DLD1 (cell line): ENCODE data around the gene PPP1R15A.
"Not testable (repeated sequence)": the region's sequence is repeated elsewhere in the genome, so short reads cannot be mapped to it uniquely, and the experiment has no call there.

Experiments used
- in situ Hi-C: cut with HindIII; loops from 2 replicates; pipeline ENCODE4 v1.10.0; 2017; ENCODE audit warnings: low sequenced_read_pairs

PPP1R15A gene

DNA sequence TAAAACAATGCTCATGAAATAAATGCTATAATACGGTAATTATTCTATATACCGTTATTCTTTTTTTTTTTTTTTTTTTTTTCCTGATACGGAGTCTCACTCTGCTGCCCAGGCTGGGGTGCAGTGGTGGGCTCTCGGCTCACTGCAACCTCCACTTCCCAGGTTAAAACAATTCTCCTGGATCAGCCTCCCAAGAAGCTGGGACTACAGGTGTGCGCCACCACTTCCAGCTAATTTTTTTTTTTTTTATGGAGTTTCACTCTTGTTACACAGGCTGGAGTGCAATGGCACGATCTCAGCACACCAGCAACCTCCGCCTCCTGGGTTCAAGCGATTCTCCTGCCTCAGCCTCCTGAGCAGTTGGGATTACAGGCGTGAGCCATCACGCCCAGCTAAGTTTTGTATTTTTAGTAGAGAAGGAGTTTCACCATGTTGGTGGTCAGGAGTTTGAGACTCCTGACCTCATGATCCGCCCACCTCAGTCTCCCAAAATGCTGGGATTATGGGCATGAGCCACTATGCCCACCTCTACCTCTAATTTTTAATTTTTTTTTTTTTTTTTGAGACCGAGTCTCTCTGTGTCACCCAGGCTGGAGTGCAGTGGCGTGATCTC lies 6.9 kb downstream of the PPP1R15A start:
- in situ Hi-C loops: no loop called here

DNA sequence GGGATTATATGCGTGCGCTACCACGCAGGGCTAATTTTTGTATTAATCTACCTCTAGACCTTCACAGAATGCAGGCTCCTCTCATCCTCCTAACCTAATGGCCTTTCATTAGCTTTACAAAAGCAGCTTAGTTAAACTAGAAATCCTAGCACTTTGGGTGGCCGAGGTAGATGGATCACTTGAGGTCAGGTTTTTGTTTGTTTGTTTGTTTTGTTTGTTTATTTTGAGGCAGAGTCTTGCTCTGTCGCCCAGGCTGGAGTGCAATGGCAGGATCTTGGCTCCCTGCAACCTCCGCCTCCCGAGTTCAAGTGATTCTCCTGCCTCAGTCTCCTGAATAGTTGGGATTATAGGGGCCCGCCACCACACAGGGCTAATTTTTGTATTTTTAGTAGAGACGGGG lies 7.5 kb downstream of the PPP1R15A start:
- in situ Hi-C loops: not testable (repeated sequence)

DNA sequence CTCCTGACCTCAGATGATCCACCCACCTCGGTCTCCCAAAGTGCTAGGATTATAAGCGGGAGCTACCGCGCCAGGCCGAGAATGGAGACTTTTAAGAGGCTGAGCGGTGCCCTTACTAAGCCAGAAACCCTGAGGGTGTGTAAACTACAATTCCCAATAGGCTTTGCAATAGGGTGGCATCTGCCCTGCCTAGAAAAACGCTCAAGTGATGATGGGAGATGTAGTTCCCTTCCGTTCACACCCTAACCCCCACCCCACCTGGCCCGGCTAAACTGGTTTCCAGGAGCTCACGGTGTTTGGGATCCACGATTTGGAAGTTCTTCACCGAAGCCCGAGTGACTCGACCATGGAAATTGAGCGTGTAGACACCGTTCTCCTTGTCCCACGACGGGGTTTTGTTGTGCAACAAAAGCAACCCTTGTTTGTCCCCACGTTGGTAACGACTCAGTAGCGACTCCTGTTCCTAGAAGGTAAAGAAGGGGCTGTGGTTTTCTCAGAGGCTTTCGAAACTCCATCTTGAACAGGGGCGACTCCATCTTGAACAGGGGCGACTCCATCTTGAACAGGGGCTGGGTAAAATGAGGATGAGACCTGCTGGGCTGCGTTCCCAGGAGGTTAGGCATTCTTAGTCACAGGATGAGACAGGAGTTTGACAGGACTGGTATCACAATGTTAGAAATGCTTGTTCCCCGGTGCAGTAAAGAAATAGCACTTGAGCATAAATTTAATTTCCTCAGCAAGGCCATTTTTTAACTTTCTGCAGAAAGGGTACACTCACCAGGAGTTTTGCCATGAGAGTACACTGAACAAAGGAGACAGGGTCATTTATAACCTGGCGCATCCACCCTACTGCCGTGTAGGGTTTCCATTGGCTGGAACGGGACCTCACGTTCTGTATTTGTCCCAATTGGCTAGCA lies 9.8 kb downstream of the PPP1R15A start:
- in situ Hi-C loops: no loop called here

DNA sequence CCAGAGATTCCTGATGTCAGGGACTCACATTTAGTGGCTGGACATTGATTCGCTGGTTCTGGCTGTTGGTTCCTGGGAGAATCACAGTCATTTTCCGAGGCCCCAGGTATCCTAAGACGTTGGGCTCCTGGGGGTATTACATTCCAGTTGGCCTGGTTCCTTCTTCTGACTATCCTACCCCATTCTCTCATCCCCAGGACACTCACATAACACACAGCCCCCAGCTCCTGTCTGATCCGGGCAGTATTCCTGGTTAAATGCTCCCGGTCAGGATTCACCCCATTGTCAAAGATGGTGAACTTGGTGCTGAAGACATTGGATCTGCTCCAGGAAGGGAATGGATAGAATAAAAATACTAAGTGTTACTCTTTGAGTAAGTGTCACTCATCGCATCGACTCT lies 11.5 kb downstream of the PPP1R15A start:
- in situ Hi-C loops: no loop called here

DNA sequence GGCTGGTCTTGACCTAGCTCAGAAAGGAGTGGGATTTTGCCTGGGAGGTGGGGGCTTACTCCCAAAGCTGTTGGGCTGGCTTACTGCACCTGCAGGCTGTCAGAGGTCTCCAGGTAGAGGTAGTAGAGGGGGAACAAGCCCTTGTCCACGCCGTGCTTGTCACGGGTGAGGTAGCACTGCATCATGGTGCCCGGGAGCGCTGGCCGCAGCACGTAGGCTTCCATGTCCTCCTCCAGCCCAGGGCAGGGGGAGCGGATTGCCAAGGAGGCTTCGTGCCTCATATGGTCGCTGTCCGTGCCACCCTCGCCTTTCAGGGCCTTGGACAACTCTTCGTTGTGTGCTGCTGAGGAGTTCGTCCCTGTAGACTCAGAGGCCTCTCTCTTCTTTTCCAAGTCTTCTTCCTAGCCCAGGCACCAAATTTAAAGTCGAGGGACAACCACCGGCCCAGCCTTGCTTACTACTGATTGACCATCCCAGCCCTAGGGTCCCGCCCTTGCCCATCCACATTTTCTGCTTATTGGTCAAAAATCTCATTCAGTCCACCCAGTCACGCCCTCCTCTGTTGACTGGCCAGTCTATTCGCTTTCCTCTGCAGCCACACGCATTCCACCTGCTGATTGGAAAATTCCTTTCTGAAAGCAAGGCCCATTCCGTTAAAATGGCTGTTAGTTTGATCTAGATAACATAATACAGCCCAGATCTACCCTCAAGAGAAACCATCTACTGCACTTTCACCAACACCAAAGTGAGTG lies 15.8 kb downstream of the PPP1R15A start:
- in situ Hi-C loops: no loop called here

DNA sequence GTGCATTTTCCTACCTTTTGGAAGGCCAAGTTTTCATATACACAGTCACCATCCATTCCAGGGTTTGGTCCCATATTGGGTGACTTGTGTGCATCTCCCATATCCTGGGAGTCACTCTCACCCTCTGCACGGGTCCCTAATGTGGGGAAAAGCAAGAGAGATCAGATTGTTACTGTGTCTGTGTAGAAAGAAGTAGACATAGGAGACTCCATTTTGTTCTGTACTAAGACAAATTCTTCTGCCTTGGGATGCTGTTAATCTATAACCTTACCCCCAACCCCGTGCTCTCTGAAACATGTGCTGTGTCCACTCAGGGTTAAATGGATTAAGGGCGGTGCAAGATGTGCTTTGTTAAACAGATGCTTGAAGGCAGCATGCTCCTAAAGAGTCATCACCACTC lies 17.3 kb downstream of the PPP1R15A start:
- in situ Hi-C loops: not testable (repeated sequence)

DNA sequence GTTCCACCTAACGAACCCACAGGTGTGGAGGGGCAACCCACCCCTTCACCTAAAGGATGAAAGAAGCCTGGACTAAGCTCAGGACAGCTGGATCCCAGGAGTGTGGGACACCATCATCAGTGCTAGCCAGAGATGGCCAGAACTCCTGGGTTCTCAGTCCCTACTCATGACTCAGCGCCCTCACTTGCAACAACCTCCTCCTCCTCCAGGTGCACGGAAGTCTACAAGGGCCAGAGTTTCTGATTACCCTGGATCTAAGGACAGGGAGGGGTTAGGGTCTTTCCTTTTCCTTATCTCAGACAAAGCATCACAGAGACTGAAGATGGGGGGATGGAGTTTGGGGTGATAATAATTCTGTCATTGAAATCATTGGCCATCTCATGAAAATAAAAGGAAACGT lies 18.3 kb downstream of the PPP1R15A start:
- in situ Hi-C loops: no loop called here

DNA sequence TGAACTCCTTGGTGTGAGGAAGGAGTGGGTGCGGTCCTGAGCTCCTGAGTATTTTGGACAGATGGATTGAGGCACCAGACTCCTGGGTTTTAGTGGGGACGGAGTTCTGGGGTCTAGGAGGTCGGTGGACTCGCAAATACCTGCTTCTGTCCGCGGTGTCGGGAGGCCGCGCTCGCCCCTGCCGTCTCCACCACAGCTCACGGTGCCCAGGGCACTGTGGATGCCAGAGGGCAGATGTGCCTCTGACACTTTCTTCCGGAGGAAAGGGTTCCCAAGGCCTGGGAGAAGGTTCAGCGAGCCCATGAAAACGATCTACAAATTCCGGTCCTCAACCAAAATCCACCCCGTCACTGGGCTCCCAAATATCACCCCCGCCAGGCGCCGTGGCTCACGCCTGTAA lies 23.0 kb downstream of the PPP1R15A start:
- in situ Hi-C loops: no loop called here

DNA sequence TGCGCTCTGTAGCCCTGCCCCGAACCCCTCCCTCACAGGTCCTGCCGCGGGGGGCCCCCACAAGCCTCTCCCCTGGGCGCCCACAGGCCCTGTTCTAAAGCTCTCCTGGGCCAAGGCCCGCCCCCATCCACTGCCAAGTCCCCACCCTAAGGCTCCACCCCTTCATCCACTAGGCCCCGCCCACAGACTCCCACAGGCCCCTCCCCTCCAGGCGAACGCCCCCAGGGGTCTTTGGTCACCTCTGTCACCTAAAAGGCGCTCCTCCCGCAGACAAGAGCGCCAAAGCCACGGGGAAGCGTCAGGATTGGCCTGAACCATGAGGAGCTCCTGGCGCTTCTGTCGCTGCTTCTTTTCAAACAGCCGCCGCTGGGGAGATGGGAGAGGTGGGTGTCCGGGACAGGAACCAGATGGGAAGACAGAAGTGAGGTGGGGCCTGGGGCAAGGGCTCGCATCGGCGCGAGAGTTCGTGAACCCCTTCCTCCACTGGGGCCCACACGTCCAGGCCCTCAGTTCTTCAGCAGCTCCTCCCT lies 24.0 kb downstream of the PPP1R15A start:
- in situ Hi-C loops: no loop called here

DNA sequence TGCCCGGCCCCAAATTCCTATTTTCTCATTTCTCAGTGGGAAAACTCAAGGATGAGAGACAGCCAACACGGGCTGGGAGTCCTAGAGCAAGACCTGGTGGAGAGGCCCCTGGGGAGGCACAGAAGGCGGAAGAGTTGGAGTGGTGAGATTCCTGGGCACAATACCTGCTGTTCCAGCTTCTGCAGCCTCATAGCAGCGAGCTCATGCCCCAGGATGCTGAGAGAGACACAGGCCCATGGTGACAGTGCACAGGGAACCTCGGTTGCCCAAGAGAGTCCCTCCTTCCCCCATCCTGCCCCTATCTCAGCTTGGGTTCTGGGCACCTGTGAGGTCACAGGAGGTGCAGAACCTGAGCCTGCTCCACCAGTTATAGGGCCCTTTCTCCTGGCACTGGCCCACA lies 25.0 kb downstream of the PPP1R15A start:
- in situ Hi-C loops: no loop called here

DNA sequence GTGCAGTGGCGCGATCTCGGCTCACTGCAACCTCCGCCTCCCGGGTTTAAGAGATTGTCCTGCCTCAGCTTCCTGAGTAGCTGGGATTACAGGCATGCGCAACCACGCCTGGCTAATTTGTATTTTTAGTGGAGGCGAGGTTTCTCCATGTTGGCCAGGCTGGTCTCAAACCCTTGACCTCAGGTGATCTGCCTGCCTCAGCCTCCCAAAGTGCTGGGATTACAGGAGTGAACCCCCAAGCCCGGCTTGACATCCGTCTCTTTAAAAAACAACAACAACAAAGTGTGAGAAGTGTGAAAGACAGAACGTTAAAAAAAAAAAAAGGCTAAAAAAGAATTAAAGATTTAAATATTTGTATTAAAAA lies 27.1 kb downstream of the PPP1R15A start:
- in situ Hi-C loops: not testable (repeated sequence)

DNA sequence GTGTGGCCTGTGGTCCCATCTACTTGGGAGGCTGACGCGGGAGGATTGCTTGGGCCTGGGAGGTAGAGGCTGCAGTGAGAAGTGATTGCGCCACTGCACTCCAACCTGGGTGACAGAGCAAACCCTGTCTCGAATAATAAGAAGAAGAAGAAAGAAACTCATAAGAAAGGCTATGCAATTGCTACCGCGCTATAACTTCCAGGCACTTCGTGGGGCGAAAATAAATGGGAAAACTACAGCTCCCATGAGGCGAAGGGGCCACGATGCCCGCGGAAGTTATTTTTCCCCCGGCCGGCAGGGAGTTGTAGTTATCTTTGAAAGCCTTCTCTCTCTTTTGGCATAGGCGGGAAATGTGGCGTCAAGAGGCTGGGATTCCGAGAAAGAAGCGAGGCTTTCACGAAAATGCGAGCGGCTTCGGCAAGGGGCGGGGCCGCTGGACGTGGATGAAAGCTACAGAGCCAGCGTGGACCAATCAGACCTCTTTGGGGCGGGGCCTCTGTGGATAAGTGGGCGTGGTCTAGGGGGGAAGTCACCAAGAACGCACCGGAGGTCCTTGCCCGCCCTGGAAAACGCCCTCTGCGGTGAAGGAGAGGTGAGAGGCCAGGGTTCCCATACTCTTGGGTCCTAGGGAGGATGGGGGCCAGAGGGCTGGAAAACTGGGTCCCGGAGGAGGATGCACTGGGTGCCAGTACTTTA lies 27.7 kb downstream of the PPP1R15A start, which contains the start of gene NUCB1:
Gene NUCB1, plus strand, starts transcription at position 532 of the 696 bp plus-strand sequence. CDS start 485 bp downstream, outside the sequence.
- in situ Hi-C loops: no loop called here

DNA sequence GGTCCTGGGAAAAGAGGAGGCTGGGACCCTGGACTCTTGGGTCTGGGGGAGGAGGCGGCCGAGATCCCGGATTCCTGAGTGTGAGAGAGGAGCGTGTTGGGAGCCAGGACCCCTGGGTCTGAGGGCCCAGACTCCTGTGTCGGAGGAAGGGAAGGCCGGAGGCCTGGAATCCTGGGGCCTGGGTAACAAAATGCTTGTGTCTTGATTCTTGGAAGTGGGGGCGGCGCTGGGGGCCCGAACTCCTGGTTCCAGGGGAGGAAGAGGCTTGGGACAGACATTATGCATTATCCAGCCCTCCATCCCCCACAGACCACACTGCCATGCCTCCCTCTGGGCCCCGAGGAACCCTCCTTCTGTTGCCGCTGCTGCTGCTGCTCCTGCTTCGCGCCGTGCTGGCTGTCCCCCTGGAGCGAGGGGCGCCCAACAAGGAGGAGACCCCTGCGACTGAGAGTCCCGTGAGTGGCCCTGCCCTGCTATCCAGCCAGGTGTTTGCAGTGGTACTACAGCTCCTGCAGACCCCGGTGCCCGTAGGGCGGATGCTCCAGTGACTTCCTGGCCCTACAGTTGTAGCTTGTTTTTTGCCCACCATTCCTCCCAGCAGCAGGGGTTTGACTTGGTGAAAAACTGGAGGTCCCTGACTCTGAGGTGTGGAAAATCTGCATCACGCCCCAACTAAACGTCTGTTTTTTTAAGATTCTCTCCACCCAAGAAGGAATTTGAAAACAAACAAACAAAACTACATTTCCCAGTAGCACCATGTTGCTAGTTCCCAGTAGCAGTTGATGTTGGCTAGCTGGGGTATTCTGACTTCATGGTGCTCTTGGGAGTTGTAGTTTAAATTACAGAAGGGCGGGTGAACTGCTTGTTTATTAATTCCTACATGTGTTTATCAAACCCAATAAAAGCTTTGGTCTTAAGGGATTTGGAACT lies 28.5 kb downstream of the PPP1R15A start:
- in situ Hi-C loops: no loop called here

DNA sequence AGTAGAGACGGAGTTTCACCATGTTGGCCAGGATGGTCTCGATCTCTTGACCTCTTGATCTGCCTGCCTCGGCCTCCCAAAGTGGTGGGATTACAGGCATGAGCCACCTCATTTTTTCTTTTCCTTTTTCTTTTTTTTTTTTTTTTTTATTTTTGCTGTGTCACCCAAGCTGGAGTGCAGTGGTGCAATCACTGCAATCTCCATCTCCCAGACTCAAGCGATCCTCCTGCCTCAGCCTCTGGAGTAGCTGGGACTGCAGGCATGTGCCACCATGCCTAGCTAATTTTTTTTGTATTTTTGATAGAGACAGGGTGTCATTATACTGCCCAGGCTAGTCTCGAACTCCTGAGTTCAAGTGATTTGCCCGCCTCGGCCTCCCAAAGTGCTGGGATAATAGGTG lies 30.1 kb downstream of the PPP1R15A start:
- in situ Hi-C loops: not testable (repeated sequence)

DNA sequence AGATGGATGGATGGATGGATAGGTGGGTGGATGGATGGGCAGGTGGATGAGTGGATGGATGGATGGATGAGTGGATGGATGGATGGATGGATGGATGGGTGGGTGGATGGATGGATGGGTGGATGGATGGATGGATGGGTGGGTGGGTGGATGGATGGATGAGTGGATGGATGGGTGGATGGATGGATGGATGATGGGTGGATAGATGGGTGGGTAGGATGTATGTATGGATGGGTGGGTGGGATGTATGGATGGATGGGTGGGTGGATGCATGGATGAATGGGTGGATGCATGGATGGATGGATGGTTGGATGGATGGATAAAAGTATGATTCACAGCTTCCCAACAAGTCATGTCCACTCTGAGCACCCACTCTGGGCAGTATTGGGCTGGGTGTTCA lies 31.6 kb downstream of the PPP1R15A start:
- in situ Hi-C loops: not testable (repeated sequence)

DNA sequence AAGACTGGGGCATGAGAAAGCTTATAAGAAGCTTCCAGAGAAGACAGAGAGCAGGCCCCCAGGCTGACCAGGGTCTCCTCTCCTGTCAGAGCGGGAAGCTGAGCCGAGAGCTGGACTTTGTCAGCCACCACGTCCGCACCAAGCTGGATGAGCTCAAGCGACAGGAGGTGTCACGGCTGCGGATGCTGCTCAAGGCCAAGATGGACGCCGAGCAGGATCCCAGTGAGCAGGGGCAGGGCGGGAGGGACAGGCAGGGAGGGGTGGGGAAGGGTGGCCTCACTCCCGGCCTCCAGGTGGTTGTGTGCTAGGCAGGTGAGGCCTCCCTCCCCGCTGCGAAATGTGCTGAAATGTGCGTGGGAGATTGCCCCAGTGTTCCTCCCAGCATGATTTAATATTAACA lies 33.4 kb downstream of the PPP1R15A start:
- in situ Hi-C loops: no loop called here

DNA sequence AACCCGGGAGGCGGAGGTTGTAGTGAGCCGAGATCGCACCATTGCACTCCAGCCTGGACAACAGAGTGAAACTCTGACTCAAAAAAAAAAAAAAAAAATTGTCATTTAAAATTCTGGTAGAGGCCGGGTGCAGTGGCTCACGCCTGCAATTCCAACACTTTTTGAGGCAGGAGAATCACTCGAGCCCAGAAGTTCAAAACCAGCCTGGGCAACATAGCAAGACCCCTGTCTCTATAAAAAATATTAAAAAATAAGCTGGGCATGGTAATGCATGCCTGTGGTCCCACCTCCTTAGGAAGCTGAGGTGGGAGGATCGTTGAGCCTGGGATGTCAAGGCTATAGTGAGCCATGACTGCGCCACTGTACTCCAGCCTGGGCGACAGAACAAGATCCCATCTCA lies 34.1 kb downstream of the PPP1R15A start:
- in situ Hi-C loops: no loop called here

DNA sequence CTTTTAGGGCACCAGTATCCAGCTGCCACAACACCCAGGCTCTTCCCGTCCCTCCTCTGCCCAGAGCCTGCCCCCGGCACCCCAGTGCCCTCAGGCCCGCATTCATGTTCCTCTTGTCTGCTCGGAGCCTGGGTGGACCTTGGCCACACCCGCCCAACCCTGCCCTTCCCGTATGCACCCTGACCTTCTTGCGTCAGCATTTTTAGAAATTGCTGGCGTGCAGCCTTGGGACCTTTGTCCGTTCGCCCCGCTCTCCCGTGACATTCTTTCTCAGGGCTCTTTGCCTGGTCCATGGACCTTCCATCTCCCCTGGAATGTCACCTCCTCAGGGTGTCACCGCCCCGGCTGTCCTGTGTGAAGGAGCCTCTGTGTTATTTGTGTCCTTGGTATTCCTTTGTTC lies 35.5 kb downstream of the PPP1R15A start:
- in situ Hi-C loops: no loop called here

DNA sequence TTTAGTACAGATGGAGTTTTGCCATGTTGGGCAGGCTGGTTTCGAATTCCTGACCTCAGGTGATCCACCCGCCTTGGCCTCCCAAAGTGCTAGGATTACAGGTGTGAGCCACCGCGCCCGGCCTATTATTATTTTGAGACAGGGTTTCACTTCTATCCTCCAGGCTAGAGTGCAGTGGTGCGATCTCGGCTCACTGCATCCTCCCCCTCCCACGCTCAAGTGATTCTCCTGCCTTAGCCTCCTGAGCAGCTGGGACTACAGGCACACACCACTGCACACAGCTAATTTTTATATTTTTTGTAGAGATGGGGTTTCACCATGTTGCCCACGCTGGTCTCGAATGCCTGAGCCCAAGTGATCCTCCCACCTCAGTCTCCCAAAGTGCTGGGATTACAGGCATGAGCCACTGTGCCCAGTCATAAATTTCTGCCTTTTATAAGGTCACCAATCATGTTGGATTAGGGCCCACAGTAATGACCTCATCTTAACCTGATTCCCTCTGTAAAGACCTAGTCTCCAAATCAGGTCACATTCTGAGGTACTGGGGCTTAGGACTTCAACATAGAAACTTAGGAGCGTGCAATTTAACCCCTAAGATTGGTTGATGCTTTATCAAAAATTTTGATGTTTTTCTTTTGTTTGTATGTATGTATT lies 37.3 kb downstream of the PPP1R15A start:
- in situ Hi-C loops: not testable (repeated sequence)
